GM12872 (cell line): ENCODE measurements around the gene HORMAD2.

Experiments
- TF ChIP-seq, protein P1 (sequence below): IDR thresholded peaks from 3 replicates; pipeline ENCODE4 v1.5.1; 2011; ENCODE audit warnings: low read depth, mild to moderate bottlenecking, low read length, moderate library complexity; ENCODE audit not compliant: insufficient read depth

The HORMAD2 gene

DNA sequence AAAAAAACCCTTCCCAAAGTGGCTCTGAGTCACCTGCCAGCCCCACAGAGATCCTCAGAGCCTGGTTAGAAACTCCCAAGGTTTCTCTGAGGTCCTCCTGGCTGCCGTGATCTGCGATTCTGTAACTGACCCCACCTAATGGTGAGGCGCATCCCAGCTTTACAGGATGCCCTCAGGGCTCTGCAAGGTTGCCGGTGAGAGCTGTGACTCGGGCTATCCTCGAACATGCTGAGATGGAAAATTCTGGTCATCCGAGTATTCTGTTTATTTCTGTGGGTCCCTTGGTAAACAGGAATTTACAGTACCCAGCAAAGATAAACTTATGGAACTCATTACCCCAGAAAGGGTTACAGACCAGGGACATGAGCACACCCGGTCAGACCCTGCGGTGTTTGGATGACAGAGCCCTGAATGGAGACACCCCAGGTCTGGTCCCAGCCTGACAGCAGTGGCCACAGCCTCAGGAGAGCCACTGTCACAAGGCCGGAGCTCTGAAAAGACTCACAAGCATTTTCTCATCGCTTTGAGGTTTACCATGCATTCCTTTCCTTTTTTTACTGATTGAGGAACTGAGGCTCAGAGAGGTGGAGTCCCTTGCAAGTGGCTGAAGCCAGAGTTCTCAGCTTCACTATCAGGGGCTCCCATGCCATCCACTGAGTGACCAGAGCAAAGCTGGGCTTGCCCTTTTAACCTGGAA lies 144.0 kb downstream of the HORMAD2 start:
- TF ChIP-seq, protein P1, sequence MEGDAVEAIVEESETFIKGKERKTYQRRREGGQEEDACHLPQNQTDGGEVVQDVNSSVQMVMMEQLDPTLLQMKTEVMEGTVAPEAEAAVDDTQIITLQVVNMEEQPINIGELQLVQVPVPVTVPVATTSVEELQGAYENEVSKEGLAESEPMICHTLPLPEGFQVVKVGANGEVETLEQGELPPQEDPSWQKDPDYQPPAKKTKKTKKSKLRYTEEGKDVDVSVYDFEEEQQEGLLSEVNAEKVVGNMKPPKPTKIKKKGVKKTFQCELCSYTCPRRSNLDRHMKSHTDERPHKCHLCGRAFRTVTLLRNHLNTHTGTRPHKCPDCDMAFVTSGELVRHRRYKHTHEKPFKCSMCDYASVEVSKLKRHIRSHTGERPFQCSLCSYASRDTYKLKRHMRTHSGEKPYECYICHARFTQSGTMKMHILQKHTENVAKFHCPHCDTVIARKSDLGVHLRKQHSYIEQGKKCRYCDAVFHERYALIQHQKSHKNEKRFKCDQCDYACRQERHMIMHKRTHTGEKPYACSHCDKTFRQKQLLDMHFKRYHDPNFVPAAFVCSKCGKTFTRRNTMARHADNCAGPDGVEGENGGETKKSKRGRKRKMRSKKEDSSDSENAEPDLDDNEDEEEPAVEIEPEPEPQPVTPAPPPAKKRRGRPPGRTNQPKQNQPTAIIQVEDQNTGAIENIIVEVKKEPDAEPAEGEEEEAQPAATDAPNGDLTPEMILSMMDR, result no peak

- TF ChIP-seq, protein P1, result no peak
Observed at GRCh38 chr22:30225220-30225927, 145.1 kb downstream of the HORMAD2 start.

GRCh38 chr22:30226192-30226832 lies 146.0 kb downstream of the HORMAD2 start:
- TF ChIP-seq, protein P1, result no peak
